Calu3 (cell line): Measurements from ENCODE around the gene DMBX1. TPM values are rescaled to one million over a fixed set of nuclear protein-coding genes. Genes with fewer than 3 reads are reported as not detected.

Experiments
- Bru-seq: library from RNA; stranded (reverse); fragments of 400-500 nt; gene quantifications from one replicate; lab custom pipeline; 2021; lab: Mats Ljungman, UMichigan
- BruChase-seq, 2 experiments: library from RNA; stranded (reverse); fragments of 400-500 nt; gene quantifications; one replicate each; lab custom pipeline; 2021; lab: Mats Ljungman, UMichigan
- BruUV-seq: library from RNA; stranded (reverse); fragments of 400-500 nt; replicated peaks from 2 replicates; lab custom pipeline; 2021; lab: Mats Ljungman, UMichigan
- CTCF ChIA-PET: fragments of 300-600 bp; sonication (Branson Sonifier 250); formaldehyde crosslinking; loops from one replicate; lab custom pipeline; 2022; ENCODE audit warnings: antibody characterized with exemption; lab: Charles Lee
- DNase-seq: peaks from one replicate; pipeline ENCODE4 v3.0.0; 2022
- H3K27ac Mint-ChIP-seq: one replicate; pipeline ENCODE4 v1.8.0; 2022; ENCODE audit warnings: mixed read lengths; ENCODE audit not compliant: unreplicated experiment
- H3K27me3 Mint-ChIP-seq: one replicate; pipeline ENCODE4 v1.8.0; 2022; ENCODE audit warnings: mixed read lengths; ENCODE audit not compliant: unreplicated experiment
- H3K36me3 Mint-ChIP-seq: one replicate; pipeline ENCODE4 v1.8.0; 2022; ENCODE audit warnings: mild to moderate bottlenecking, moderate library complexity, mixed read lengths; ENCODE audit not compliant: insufficient read depth, unreplicated experiment
- H3K4me1 Mint-ChIP-seq: one replicate; pipeline ENCODE4 v1.8.0; 2022; ENCODE audit warnings: mild to moderate bottlenecking, low read depth, mixed read lengths; ENCODE audit not compliant: unreplicated experiment
- H3K4me3 Mint-ChIP-seq: one replicate; pipeline ENCODE4 v1.8.0; 2022; ENCODE audit warnings: mild to moderate bottlenecking, low read depth, moderate library complexity, mixed read lengths; ENCODE audit not compliant: unreplicated experiment
- H3K9me3 Mint-ChIP-seq: one replicate; pipeline ENCODE4 v1.8.0; 2022; ENCODE audit warnings: low read depth, mixed read lengths; ENCODE audit not compliant: unreplicated experiment
- CTCF ChIP-seq: fragments of 200-600 bp; IDR thresholded peaks from one replicate; pipeline ENCODE4 v1.8.0; 2022; ENCODE audit warnings: antibody characterized with exemption; ENCODE audit not compliant: unreplicated experiment
- intact Hi-C: fragments of 100-400 bp; cut with micrococcal nuclease; formaldehyde crosslinking; loops from one replicate; pipeline ENCODE4 v1.10.0; 2022; ENCODE audit not compliant: unreplicated experiment
- long read RNA-seq: library from polyadenylated mRNA; stranded (forward); transcript quantifications from one replicate; pipeline ENCODE4 v2.0.0, GENCODE V29; 2022
- total RNA-seq: library from RNA; stranded (reverse); gene quantifications from 2 replicates; pipeline ENCODE4 v1.2.3, GENCODE V29; 2022

Gene DMBX1
- 0.88 and 2.3 TPM in 2 replicates for total RNA-seq
- percentile 23 among the genes with signal in this experiment for Bru-seq, nascent RNA
- BruChase-seq, experiment 1, labeled RNA remaining after a 6-hour chase, result percentile 31 among the genes with signal in this experiment
- BruChase-seq, experiment 2, labeled RNA remaining after a 2-hour chase, result percentile 43 among the genes with signal in this experiment
- long read RNA-seq, result 0 reads

- intact Hi-C loops, result loop anchor here (2.0 kb wide), 1 partner anchor 35 kb away; no protein-coding TSS in a partner anchor
- TF ChIP-seq CTCF, result no peak
- peak; percentile 72 for DNase-seq
- H3K4me3 Mint-ChIP-seq, result peak within 1 kb of the TSS; percentile 71
- peaks cover 14% of the 10 kb centered on the region for H3K36me3 Mint-ChIP-seq
- H3K27ac Mint-ChIP-seq, result peak within 1 kb of the TSS; percentile 42
- CTCF ChIA-PET, result interaction anchor here (0.6 kb wide), 1 partner anchor 330 kb away, joined by 3 read pairs; no protein-coding TSS in a partner anchor
- BruUV-seq, result no TSS peak
- H3K9me3 Mint-ChIP-seq, result no peaks in the 10 kb centered on the region
- peaks cover 59% of the 10 kb centered on the region for H3K27me3 Mint-ChIP-seq
- H3K4me1 Mint-ChIP-seq, result peaks cover 23% of the 10 kb centered on the region
These were observed at the start of gene DMBX1 for GRCh38 chr1:46489638-46490405. TSS of gene DMBX1 (plus strand) at chr1:46489836. CDS start at chr1:46507011, 17,175 bp downstream.

GRCh38 chr1:46440478-46440877 is 49.2 kb upstream of the DMBX1 start:
- no peak for DNase-seq
- no peaks in the 10 kb centered on the region for H3K9me3 Mint-ChIP-seq
- CTCF ChIA-PET, result no interaction called here
- no peak for TF ChIP-seq CTCF
- no peak overlapping the region for H3K4me3 Mint-ChIP-seq
- peaks cover 7% of the 10 kb centered on the region for H3K4me1 Mint-ChIP-seq
- intact Hi-C loops, result no loop called here
- H3K27ac Mint-ChIP-seq, result no peak overlapping the region
- no TSS peak for BruUV-seq
- H3K36me3 Mint-ChIP-seq, result no peaks in the 10 kb centered on the region
- peaks cover 53% of the 10 kb centered on the region for H3K27me3 Mint-ChIP-seq

GRCh38 chr1:46442317-46443161 is 47.1 kb upstream of the DMBX1 start:
- intact Hi-C loops, result no loop called here
- BruUV-seq, result no TSS peak

More at GRCh38 chr1:46442317-46443161, 47.1 kb upstream of the DMBX1 start:
- DNase-seq, result peak; percentile 85
- Mint-ChIP-seq H3K36me3 (no peaks in the 10 kb centered on the region), H3K27me3 (peaks cover 53% of the 10 kb centered on the region), H3K4me1 (peaks cover 7% of the 10 kb centered on the region), H3K9me3 (no peaks in the 10 kb centered on the region), H3K4me3 (peak overlapping the region; percentile 41), H3K27ac (no peak overlapping the region)
- peak; percentile 98 for TF ChIP-seq CTCF
- CTCF ChIA-PET, result interaction anchor here (0.9 to 1.5 kb wide), 7 partner anchors 80 to 733 kb away, joined by 3 to 6 read pairs (median 3); partner anchors contain the start of gene MKNK1
